ENCODE measurements around the gene VDR. TPM values are rescaled to one million over a fixed set of nuclear protein-coding genes. Genes with fewer than 3 reads are reported as not detected.

VDR gene
- total RNA-seq, 6 experiments from 2014 or later = 8.4 to 14.8 (median 10.1) TPM

GRCh38 chr12:47791874-47792273 lies 112.9 kb downstream of the VDR start:
- DNase-seq = no peak
- H3K9me3 Mint-ChIP-seq = no peaks in the 10 kb centered on the region
- no peaks in the 10 kb centered on the region for H3K4me1 Mint-ChIP-seq (ENCODE audit: low read depth)
- H3K27ac Mint-ChIP-seq = no peak overlapping the region
- H3K4me3 Mint-ChIP-seq = no peak overlapping the region
- H3K36me3 Mint-ChIP-seq (ENCODE audit: low read depth) = peaks cover 17% of the 10 kb centered on the region
- TF ChIP-seq, protein P1, sequence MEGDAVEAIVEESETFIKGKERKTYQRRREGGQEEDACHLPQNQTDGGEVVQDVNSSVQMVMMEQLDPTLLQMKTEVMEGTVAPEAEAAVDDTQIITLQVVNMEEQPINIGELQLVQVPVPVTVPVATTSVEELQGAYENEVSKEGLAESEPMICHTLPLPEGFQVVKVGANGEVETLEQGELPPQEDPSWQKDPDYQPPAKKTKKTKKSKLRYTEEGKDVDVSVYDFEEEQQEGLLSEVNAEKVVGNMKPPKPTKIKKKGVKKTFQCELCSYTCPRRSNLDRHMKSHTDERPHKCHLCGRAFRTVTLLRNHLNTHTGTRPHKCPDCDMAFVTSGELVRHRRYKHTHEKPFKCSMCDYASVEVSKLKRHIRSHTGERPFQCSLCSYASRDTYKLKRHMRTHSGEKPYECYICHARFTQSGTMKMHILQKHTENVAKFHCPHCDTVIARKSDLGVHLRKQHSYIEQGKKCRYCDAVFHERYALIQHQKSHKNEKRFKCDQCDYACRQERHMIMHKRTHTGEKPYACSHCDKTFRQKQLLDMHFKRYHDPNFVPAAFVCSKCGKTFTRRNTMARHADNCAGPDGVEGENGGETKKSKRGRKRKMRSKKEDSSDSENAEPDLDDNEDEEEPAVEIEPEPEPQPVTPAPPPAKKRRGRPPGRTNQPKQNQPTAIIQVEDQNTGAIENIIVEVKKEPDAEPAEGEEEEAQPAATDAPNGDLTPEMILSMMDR (IDR thresholded peaks at IDR 0.05) = no peak
- H3K27me3 Mint-ChIP-seq (ENCODE audit: insufficient read depth) = peaks cover 2% of the 10 kb centered on the region; the same call in 1 of the 2 replicates

Other genes starting within 250 kb of the VDR start
- 10 to 100 TPM; 26.3 to 43.4 (median 39.0) TPM for gene RPAP3, start 199.0 kb downstream of the VDR start, total RNA-seq (2021; fragmentation: NEBNext Ultra II Directional; extraction: Animal tissue kit (Norgen Biotek cat#: 25700))
- gene ENDOU, start 179.5 kb downstream of the VDR start, total RNA-seq (2021; fragmentation: NEBNext Ultra II Directional; extraction: Animal tissue kit (Norgen Biotek cat#: 25700)) = under 1 TPM in 1 of 6 experiments, not detected in 5; 0.11 TPM
- 1 to 10 TPM; 2.0 to 4.1 (median 3.1) TPM for gene RAPGEF3, start 146.1 kb downstream of the VDR start, total RNA-seq (2021; fragmentation: NEBNext Ultra II Directional; extraction: Animal tissue kit (Norgen Biotek cat#: 25700))
- 10 to 100 TPM; 18.8 to 24.5 (median 21.0) TPM for gene SLC48A1, start 131.8 kb downstream of the VDR start, total RNA-seq (2021; fragmentation: NEBNext Ultra II Directional; extraction: Animal tissue kit (Norgen Biotek cat#: 25700))
- 100 to 1,000 TPM; 104 to 120 (median 108) TPM for gene HDAC7, start 85.1 kb downstream of the VDR start, total RNA-seq (2021; fragmentation: NEBNext Ultra II Directional; extraction: Animal tissue kit (Norgen Biotek cat#: 25700))
- gene TMEM106C, start 58.6 kb upstream of the VDR start, total RNA-seq (2021; fragmentation: NEBNext Ultra II Directional; extraction: Animal tissue kit (Norgen Biotek cat#: 25700)) = 100 to 1,000 TPM in 5 of 6 experiments, 10 to 100 TPM in 1; 87.8 to 123 (median 107) TPM
- not detected for gene COL2A1, start 99.5 kb upstream of the VDR start, total RNA-seq (2021; fragmentation: NEBNext Ultra II Directional; extraction: Animal tissue kit (Norgen Biotek cat#: 25700))
- 10 to 100 TPM; 13.3 to 24.7 (median 17.2) TPM for gene SENP1, start 201.1 kb upstream of the VDR start, total RNA-seq (2021; fragmentation: NEBNext Ultra II Directional; extraction: Animal tissue kit (Norgen Biotek cat#: 25700))
- gene PFKM, start 214.4 kb upstream of the VDR start, total RNA-seq (2021; fragmentation: NEBNext Ultra II Directional; extraction: Animal tissue kit (Norgen Biotek cat#: 25700)) = 10 to 100 TPM; 67.7 to 87.1 (median 73.3) TPM